ENCODE results near the gene BTD.

- TF ChIP-seq EP300 (IDR thresholded peaks at IDR 0.05; ENCODE audit: borderline replicate concordance) (no peak), TCF12 (IDR thresholded peaks at IDR 0.05; ENCODE audit: low read depth) (no peak)
These were observed 8.7 kb downstream of the BTD start for GRCh38 chr3:15610082-15610759.

All from Ishikawa (cell line).